Tibial nerve (tissue), 4 donors: ENCODE measurements around the gene THRA. TPM values are rescaled to one million over a fixed set of nuclear protein-coding genes. Genes with fewer than 3 reads are reported as not detected.

Experiments
- DNase-seq, 2 donors: peaks; one replicate each; pipeline ENCODE4 v3.0.0-alpha.2; 2019; ENCODE audit warnings: low spot score in 2 of 2
- H3K27ac ChIP-seq, 4 donors: fragments of 200-600 bp; sonication (generic) in 3 of 4; one replicate each; pipeline ENCODE4 v1.5.1; 2017 to 2019; ENCODE audit warnings: mild to moderate bottlenecking in 1 of 4
- H3K27me3 ChIP-seq, 2 donors: fragments of 200-600 bp; sonication (generic) in 1 of 2; one replicate each; pipeline versions ENCODE4 v1.5.1 to v1.6.0; 2017 to 2019
- H3K36me3 ChIP-seq, 3 donors: fragments of 200-600 bp; sonication (generic); one replicate each; pipeline ENCODE4 v1.5.1; 2018 to 2019
- H3K4me1 ChIP-seq, 4 donors: fragments of 200-600 bp; sonication (generic) in 3 of 4; one replicate each; pipeline ENCODE4 v1.5.1; 2017 to 2019
- H3K4me3 ChIP-seq, 4 donors: fragments of 200-600 bp; sonication (generic) in 3 of 4; one replicate each; pipeline ENCODE4 v1.5.1; 2017 to 2019; ENCODE audit warnings: mild to moderate bottlenecking in 1 of 4, moderate library complexity in 1 of 4
- H3K9me3 ChIP-seq, 4 donors: fragments of 200-600 bp; sonication (generic) in 3 of 4; one replicate each; pipeline ENCODE4 v1.5.1; 2017 to 2019
- CTCF ChIP-seq, 5 experiments: fragments of 200-600 bp in 3 of 5; fragments of 450-650 bp in 2 of 5; sonication (generic) in 3 of 5; IDR thresholded peaks; one replicate each; pipeline ENCODE4 v1.5.1; 2016 to 2019; ENCODE audit warnings: antibody characterized with exemption in 5 of 5, mild to moderate bottlenecking in 3 of 5, moderate library complexity in 2 of 5
- EP300 ChIP-seq, 2 donors: sonication (generic); formaldehyde crosslinking; IDR thresholded peaks; one replicate each; pipeline ENCODE4 v1.6.1; 2017; ENCODE audit warnings: antibody characterized with exemption in 2 of 2, mild to moderate bottlenecking in 1 of 2
- POLR2A ChIP-seq, 2 donors: fragments of 450-650 bp; IDR thresholded peaks; one replicate each; pipeline ENCODE4 v1.6.1; 2017; ENCODE audit warnings: antibody characterized with exemption in 2 of 2, mild to moderate bottlenecking in 2 of 2, moderate library complexity in 2 of 2
- WGBS, 2 donors: methylation state at CpG; one replicate each; pipeline ENCODE4 v1.1.5; 2018; 5-methylcytosine and 5-hydroxymethylcytosine counted together
- total RNA-seq, 4 donors: library from RNA; depleted of rRNA; stranded (reverse); fragments of >200 nt; gene quantifications; one replicate each; pipeline ENCODE4 v1.1.0, GENCODE V29; 2016

THRA gene
- total RNA-seq, 4 donors from 2014 or later, result 65.4 to 86.1 (median 78.4) TPM

- DNase-seq, result no peak
- Histone ChIP-seq H3K27ac (no peak overlapping the region), H3K9me3 (no peaks in the 10 kb centered on the region), H3K27me3 (no peaks in the 10 kb centered on the region), H3K4me3 (no peak overlapping the region), H3K36me3 (peaks cover 0 to 66% (median 0%) of the 10 kb centered on the region in 3 donors), H3K4me1 (peaks cover 0 to 56% (median 6%) of the 10 kb centered on the region in 4 donors)
- WGBS, 2 donors, result 77 to 87% methylated on average over 11 to 13 of the region's 13 CpGs
- TF ChIP-seq CTCF (IDR thresholded peaks at IDR 0.05), result no peak
- TF ChIP-seq POLR2A (IDR thresholded peaks at IDR 0.05), result no peak
- no peak for TF ChIP-seq EP300 (IDR thresholded peaks at IDR 0.05)
Observed at GRCh38 chr17:40020146-40020545, 42.6 kb upstream of the THRA start.

DNA sequence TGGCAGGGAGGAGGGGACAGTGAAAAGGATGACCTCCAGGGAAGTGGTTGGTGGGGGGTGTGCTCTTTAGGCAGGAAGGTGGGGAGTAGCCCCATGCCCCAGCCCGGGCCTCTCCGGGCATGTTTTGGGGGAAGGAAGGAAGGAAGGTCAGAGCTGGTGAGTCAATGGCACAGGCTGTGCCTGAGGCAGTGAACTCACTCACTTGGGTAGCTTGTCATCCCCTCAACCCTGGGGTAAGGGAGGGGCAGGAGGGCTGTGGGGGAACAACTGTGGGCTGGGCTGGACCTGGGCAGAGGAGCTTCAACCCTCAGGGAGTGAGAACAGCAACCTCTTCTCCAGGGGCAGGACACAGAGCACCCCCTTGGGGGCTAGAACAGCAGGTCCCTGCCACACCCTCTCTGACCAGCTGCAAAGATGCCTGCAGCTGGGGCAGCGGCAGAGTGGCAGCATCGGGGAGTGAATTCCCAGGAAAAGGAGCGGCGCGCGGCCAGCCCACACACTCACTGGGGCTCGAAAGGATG lies 41.3 kb upstream of the THRA start:
- TF ChIP-seq EP300 (IDR thresholded peaks at IDR 0.05) (peak in 1 of 2 donors; percentile 24), CTCF (IDR thresholded peaks at IDR 0.05) (no peak), POLR2A (IDR thresholded peaks at IDR 0.05) (no peak)
- Histone ChIP-seq H3K9me3 (no peaks in the 10 kb centered on the region), H3K27ac (peak overlapping the region in 3 of 4 donors; percentile 27 to 72 (median 52)), H3K4me1 (peaks cover 0 to 60% (median 6%) of the 10 kb centered on the region in 4 donors), H3K27me3 (no peaks in the 10 kb centered on the region), H3K4me3 (no peak overlapping the region), H3K36me3 (peaks cover 0 to 80% (median 7%) of the 10 kb centered on the region in 3 donors)
- DNase-seq, result no peak
- 56 to 71% methylated on average over 9 of the region's 9 CpGs for WGBS, 2 donors

DNA sequence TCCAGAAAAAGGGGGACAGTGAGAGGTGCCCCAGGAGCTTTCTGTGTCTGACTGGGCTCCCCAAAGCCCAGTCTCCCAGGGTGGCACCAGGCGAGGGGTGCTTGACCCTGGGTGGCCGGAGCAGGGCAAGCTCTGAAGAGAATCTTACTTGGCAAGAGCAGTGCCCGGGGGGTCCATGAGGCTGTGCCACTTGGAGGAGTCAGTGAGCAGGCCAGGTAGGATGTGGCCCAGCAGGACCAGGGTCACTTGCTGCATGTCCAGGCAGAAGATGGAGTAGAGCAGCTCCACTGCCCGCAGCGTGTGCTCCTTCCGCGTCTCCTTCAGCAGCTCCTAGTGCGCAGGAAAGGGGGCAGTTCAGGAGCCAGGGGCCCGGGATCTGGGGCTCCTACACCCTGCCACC lies 40.3 kb upstream of the THRA start:
- no peaks in the 10 kb centered on the region for H3K27me3 ChIP-seq
- 85 to 90% methylated on average over 6 to 9 of the region's 9 CpGs for WGBS, 2 donors
- H3K27ac ChIP-seq, result peak overlapping the region in 1 of 4 donors; percentile 72
- H3K4me1 ChIP-seq, result peaks cover 0 to 67% (median 12%) of the 10 kb centered on the region in 4 donors
- H3K4me3 ChIP-seq, result no peak overlapping the region
- DNase-seq, result no peak
- H3K9me3 ChIP-seq, result no peaks in the 10 kb centered on the region
- TF ChIP-seq EP300 (IDR thresholded peaks at IDR 0.05) (no peak), POLR2A (IDR thresholded peaks at IDR 0.05) (no peak), CTCF (IDR thresholded peaks at IDR 0.05) (no peak)
- H3K36me3 ChIP-seq, result peaks cover 0 to 86% (median 7%) of the 10 kb centered on the region in 3 donors

- Histone ChIP-seq H3K4me1 (peaks cover 0 to 61% (median 10%) of the 10 kb centered on the region in 4 donors), H3K27me3 (no peaks in the 10 kb centered on the region), H3K36me3 (peaks cover 0 to 92% (median 12%) of the 10 kb centered on the region in 3 donors), H3K4me3 (no peak overlapping the region), H3K9me3 (no peaks in the 10 kb centered on the region), H3K27ac (no peak overlapping the region)
- TF ChIP-seq CTCF (IDR thresholded peaks at IDR 0.05) (no peak), EP300 (IDR thresholded peaks at IDR 0.05) (no peak), POLR2A (IDR thresholded peaks at IDR 0.05) (no peak)
- 86 to 87% methylated on average over 11 to 18 of the region's 19 CpGs for WGBS, 2 donors
- DNase-seq, result no peak
Observed at GRCh38 chr17:40022961-40023541, 39.7 kb upstream of the THRA start.

DNA sequence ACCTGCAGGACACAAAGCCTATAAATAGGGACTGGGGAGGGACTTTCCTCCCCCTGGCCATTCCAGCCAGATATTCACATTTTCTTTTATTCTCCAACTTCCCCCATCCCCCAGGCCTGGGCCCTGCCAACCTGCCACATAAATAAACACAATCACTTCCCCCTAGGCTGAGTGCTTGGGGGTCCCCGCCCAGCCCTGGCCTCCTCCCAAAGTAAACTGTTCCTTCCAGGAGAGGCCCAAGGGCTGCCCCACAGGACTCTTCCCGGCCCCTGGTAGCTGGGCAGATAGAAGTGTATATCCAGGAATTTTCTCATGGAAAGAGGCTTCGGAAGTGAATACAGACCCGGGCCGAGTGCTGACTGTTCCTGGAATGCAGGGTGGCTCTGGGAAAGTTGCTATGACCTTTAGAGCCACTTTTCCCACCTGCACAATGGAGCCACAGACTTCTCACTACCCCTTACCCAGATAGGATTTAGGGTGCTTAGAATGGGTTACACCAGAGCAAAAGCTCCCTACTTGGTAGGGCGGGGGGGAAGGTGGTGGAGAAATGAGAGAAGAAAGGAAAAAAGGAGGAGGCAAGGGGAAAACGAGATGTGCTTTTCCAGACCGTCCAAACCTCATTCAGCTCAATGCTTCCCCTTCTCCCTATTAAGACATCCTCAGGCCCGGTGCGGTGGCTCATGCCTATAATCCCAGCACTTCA lies 39.0 kb upstream of the THRA start:
- no peak overlapping the region for H3K27ac ChIP-seq
- H3K4me1 ChIP-seq, result peaks cover 0 to 54% (median 6%) of the 10 kb centered on the region in 4 donors
- DNase-seq, result no peak
- no peaks in the 10 kb centered on the region for H3K27me3 ChIP-seq
- peaks cover 0 to 94% (median 14%) of the 10 kb centered on the region in 3 donors for H3K36me3 ChIP-seq
- 66 to 68% methylated on average over 10 of the region's 10 CpGs for WGBS, 2 donors
- no peaks in the 10 kb centered on the region for H3K9me3 ChIP-seq
- TF ChIP-seq CTCF (IDR thresholded peaks at IDR 0.05) (no peak), EP300 (IDR thresholded peaks at IDR 0.05) (peak in 1 of 2 donors; percentile 31), POLR2A (IDR thresholded peaks at IDR 0.05) (no peak)
- no peak overlapping the region for H3K4me3 ChIP-seq
